Neuronal stem cell (in vitro differentiated cells): ENCODE measurements around the gene MED16.
A peak's percentile ranks its signal among the peaks of the same experiment; 100 is the strongest.

Source experiments
- DNase-seq: peaks from one replicate; pipeline ENCODE4 v3.0.0-alpha.2; 2013; ENCODE audit warnings: low spot score
- H2AFZ ChIP-seq: one replicate; pipeline ENCODE4 v1.6.1; 2013; ENCODE audit warnings: mild to moderate bottlenecking, low read length, inconsistent platforms
- H2AK5ac ChIP-seq: 2 replicates; pipeline ENCODE4 v1.6.1; 2013; ENCODE audit warnings: low read depth, mild to moderate bottlenecking, inconsistent platforms, low read length, moderate library complexity, mixed read lengths
- H2BK120ac ChIP-seq: 2 replicates; pipeline ENCODE4 v1.6.1; 2013; ENCODE audit warnings: low read depth, mild to moderate bottlenecking, inconsistent platforms, low read length, moderate library complexity, mixed read lengths
- H2BK12ac ChIP-seq: one replicate; pipeline ENCODE4 v1.6.1; 2013; ENCODE audit warnings: low read length, inconsistent platforms
- H2BK15ac ChIP-seq: 2 replicates; pipeline ENCODE4 v1.6.1; 2013; ENCODE audit warnings: mild to moderate bottlenecking, low read length, inconsistent platforms, mixed read lengths
- H2BK5ac ChIP-seq: one replicate; pipeline ENCODE4 v1.6.1; 2013; ENCODE audit warnings: inconsistent platforms, mild to moderate bottlenecking, low read length, moderate library complexity
- H3K14ac ChIP-seq: one replicate; pipeline ENCODE4 v1.6.1; 2013; ENCODE audit warnings: low read length, inconsistent platforms
- H3K18ac ChIP-seq: 2 replicates; pipeline ENCODE4 v1.6.1; 2013; ENCODE audit warnings: low read length, inconsistent platforms
- H3K23ac ChIP-seq: 2 replicates; pipeline ENCODE4 v1.6.1; 2013; ENCODE audit warnings: low read depth, mild to moderate bottlenecking, mixed read lengths, low read length, inconsistent platforms; ENCODE audit not compliant: poor library complexity
- H3K27ac ChIP-seq: replicated peaks from 3 replicates; pipeline ENCODE4 v1.5.1; 2013; ENCODE audit warnings: low read length, inconsistent platforms
- H3K27me3 ChIP-seq, 3 experiments: 2 replicates each; pipeline ENCODE4 v1.6.1; 2013; ENCODE audit warnings: low read length in 3 of 3, mild to moderate bottlenecking in 2 of 3, inconsistent platforms in 1 of 3, low read depth in 1 of 3, mixed read lengths in 1 of 3, moderate library complexity in 1 of 3; ENCODE audit not compliant: control insufficient read depth in 3 of 3, insufficient read depth in 3 of 3
- H3K36me3 ChIP-seq, 2 donors: replicated peaks in 1 of 2; 2 replicates each; pipeline ENCODE4 v1.6.1; 2013; ENCODE audit warnings: low read length in 2 of 2; ENCODE audit not compliant: control insufficient read depth in 2 of 2, insufficient read depth in 2 of 2
- H3K4ac ChIP-seq: 2 replicates; pipeline ENCODE4 v1.6.1; 2013; ENCODE audit warnings: inconsistent platforms, mild to moderate bottlenecking, low read length, moderate library complexity
- H3K4me1 ChIP-seq, 2 donors: 1 replicate in 1 of 2; 2 replicates in 1 of 2; pipeline ENCODE4 v1.6.1; 2013; ENCODE audit warnings: low read length in 2 of 2, low read depth in 1 of 2; ENCODE audit not compliant: control insufficient read depth in 2 of 2, insufficient read depth in 1 of 2
- H3K4me2 ChIP-seq: one replicate; pipeline ENCODE4 v1.6.1; 2013; ENCODE audit warnings: mild to moderate bottlenecking, low read length, inconsistent platforms; ENCODE audit not compliant: insufficient read depth, poor library complexity, severe bottlenecking
- H3K4me3 ChIP-seq, 2 donors: 2 replicates each; pipeline ENCODE4 v1.5.1; 2013; ENCODE audit warnings: low read length in 2 of 2, mild to moderate bottlenecking in 2 of 2, inconsistent platforms in 1 of 2, moderate library complexity in 1 of 2
- H3K79me1 ChIP-seq: one replicate; pipeline ENCODE4 v1.6.1; 2013; ENCODE audit warnings: low read depth, mild to moderate bottlenecking, inconsistent platforms, low read length, moderate library complexity
- H3K9ac ChIP-seq: one replicate; pipeline ENCODE4 v1.6.1; 2013; ENCODE audit warnings: mild to moderate bottlenecking, low read depth, low read length, inconsistent platforms; ENCODE audit not compliant: poor library complexity
- H3K9me3 ChIP-seq, 2 donors: replicated peaks in 1 of 2; 2 replicates each; pipeline versions ENCODE3 to v1.6.1; 2013; ENCODE audit warnings: low read length in 2 of 2, mild to moderate bottlenecking in 2 of 2, inconsistent platforms in 1 of 2, low read depth in 1 of 2, mixed read lengths in 1 of 2, moderate library complexity in 1 of 2; ENCODE audit not compliant: control insufficient read depth in 2 of 2, insufficient read depth in 1 of 2
- H4K8ac ChIP-seq: one replicate; pipeline ENCODE4 v1.6.1; 2013; ENCODE audit warnings: low read depth, mild to moderate bottlenecking, inconsistent platforms, low read length, moderate library complexity
- H4K91ac ChIP-seq: one replicate; pipeline ENCODE4 v1.6.1; 2013; ENCODE audit warnings: low read length, low read depth, mild to moderate bottlenecking, inconsistent platforms; ENCODE audit not compliant: poor library complexity
- WGBS, 2 donors: extraction: QIAGEN DNeasy Blood & Tissue Kit; methylation state at CpG; one replicate each; pipeline ENCODE4 v1.1.7; 2013; ENCODE audit warnings: missing lambda C conversion rate in 2 of 2, mixed read lengths in 1 of 2; ENCODE audit not compliant: insufficient read length in 2 of 2, insufficient replicate concordance in 1 of 2; ENCODE audit errors: extremely low coverage in 2 of 2; 5-methylcytosine and 5-hydroxymethylcytosine counted together

Gene MED16

DNA sequence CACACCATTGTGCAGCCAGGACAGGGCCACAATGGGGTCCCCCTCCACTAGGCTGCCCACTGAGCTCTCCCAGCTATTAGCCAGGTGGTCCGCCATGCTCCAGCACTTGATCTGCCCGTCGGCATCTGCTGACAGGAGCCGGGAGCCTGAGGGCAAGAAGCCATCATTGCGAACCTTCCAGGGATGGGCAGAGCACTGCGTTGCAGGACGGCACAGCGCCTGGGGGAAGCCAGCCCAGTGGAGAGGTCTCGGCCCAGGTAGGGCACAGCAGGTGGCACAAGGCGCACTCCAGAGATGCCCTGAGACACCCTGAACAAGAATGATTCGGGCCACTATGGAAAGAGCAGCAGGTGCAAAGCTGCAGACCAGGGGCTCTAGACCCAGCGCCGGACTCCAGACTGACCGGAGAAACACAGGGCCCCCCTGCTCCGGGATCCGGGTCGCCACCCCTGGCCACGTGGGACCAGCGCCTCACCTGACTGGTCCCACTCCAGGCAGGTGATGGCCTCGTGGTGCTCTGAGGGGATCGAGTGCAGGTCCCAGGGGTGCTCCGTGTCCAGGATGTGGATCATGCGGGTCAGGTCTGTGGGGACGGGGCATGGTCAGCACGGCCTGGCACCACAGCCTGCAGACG is 3.2 kb downstream of the MED16 start:
- no peak overlapping the region for H3K4ac ChIP-seq
- WGBS, 2 donors: no CpG with 5 or more reads among the region's 26 CpGs
- no peak overlapping the region for H2BK120ac ChIP-seq
- H3K14ac ChIP-seq: no peak overlapping the region
- peaks cover 16% of the 10 kb centered on the region for H3K79me1 ChIP-seq
- no peak overlapping the region for H3K27ac ChIP-seq
- H3K4me2 ChIP-seq: no peak overlapping the region
- H2BK5ac ChIP-seq: peak overlapping the region; percentile 53
- no peak overlapping the region for H2BK15ac ChIP-seq
- no peak overlapping the region for H3K4me3 ChIP-seq
- DNase-seq: no peak
- peak overlapping the region; percentile 74 for H2AK5ac ChIP-seq
- H3K4me1 ChIP-seq: no peaks in the 10 kb centered on the region
- H3K9ac ChIP-seq: no peak overlapping the region
- no peak overlapping the region for H2AFZ ChIP-seq
- H4K8ac ChIP-seq: no peak overlapping the region
- H4K91ac ChIP-seq: no peak overlapping the region
- H3K18ac ChIP-seq: no peak overlapping the region
- H3K27me3 ChIP-seq: no peaks in the 10 kb centered on the region
- H3K36me3 ChIP-seq: peaks cover 31 to 60% of the 10 kb centered on the region in 2 donors
- no peak overlapping the region for H3K23ac ChIP-seq
- H2BK12ac ChIP-seq: no peak overlapping the region
- H3K9me3 ChIP-seq: peaks cover 0 to 2% of the 10 kb centered on the region in 2 donors

DNA sequence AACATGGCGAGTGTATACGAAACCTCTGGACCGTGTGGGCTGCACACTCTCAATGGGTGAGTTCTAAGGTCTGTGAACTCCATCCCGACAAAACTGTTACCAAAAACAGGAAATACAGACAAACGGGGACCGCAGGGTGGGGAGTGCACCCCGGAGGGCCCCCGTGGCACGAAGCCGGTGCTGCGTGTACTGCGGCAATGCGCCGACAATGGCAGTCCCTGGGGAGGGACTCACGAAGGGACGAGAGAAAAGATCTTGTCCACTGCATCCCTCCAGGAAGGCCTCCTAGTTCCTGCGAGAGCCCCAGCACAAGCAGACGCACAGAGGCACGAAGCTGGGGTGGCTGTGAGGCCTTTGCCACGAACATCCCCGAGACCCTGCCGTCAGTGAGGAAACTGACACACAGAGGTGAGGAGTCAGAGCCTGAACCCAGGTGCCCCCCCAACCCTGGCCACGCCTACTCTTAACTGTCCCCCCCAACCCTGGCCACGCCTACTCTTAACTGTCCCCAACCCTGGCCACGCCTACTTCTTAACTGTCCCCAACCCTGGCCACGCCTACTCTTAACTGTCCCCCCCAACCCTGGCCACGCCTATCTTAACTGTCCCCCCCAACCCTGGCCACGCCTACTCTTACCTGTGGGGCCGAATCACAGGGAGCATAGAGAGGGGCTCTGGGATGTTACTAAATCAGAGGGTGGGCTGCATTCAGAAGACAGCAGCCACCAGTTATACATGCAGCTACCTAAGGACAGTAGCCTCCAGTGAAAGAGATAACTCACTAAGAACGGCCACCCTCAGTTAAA is 4.2 kb downstream of the MED16 start:
- Histone ChIP-seq H2BK12ac (no peak overlapping the region), H2BK120ac (no peak overlapping the region), H2AK5ac (no peak overlapping the region), H3K4me3 (no peak overlapping the region), H3K9ac (peak overlapping the region; percentile 21), H3K23ac (no peak overlapping the region), H3K36me3 (peaks cover 33 to 70% of the 10 kb centered on the region in 2 donors), H4K8ac (no peak overlapping the region), H3K4me1 (no peaks in the 10 kb centered on the region), H3K4ac (no peak overlapping the region), H4K91ac (no peak overlapping the region), H3K9me3 (peaks cover 0 to 2% of the 10 kb centered on the region in 2 donors), H2BK15ac (no peak overlapping the region), H2AFZ (no peak overlapping the region), H2BK5ac (peak overlapping the region; percentile 53), H3K4me2 (no peak overlapping the region), H3K79me1 (peaks cover 16% of the 10 kb centered on the region), H3K27me3 (no peaks in the 10 kb centered on the region), H3K18ac (no peak overlapping the region), H3K27ac (no peak overlapping the region), H3K14ac (no peak overlapping the region)
- WGBS, 2 donors: no CpG with 5 or more reads among the region's 30 CpGs
- DNase-seq: no peak

DNA sequence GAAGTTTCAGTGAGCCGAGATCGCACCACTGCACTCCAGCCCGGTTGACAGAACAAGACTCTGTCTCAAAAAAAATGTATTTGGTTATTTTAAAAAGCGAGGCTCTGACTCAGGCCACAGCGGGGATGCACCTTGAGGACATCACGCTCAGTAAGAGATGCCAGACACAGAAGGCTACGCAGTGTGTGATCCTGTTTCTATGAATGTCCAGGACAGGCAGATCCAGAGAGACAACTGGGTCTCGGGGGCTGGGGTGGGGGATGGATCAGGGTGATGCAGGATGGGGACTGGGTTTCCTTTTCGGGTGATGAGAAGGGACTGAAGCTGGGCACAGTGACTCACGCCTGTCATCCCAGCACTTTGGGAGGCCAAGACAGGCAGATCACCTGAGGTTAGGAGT is 5.4 kb downstream of the MED16 start:
- H3K79me1 ChIP-seq: peaks cover 19% of the 10 kb centered on the region
- no peak overlapping the region for H3K27ac ChIP-seq
- H2BK15ac ChIP-seq: no peak overlapping the region
- H3K23ac ChIP-seq: no peak overlapping the region
- peaks cover 0 to 2% of the 10 kb centered on the region in 2 donors for H3K9me3 ChIP-seq
- H3K14ac ChIP-seq: no peak overlapping the region
- no peak overlapping the region for H3K9ac ChIP-seq
- H3K4me1 ChIP-seq: no peaks in the 10 kb centered on the region
- H2BK5ac ChIP-seq: no peak overlapping the region
- no peak overlapping the region for H2AK5ac ChIP-seq
- H4K8ac ChIP-seq: no peak overlapping the region
- H4K91ac ChIP-seq: no peak overlapping the region
- no peak overlapping the region for H3K4me2 ChIP-seq
- H2AFZ ChIP-seq: no peak overlapping the region
- no peak overlapping the region for H3K18ac ChIP-seq
- no peak overlapping the region for H2BK12ac ChIP-seq
- no peaks in the 10 kb centered on the region for H3K27me3 ChIP-seq
- no peak overlapping the region for H3K4ac ChIP-seq
- no peak overlapping the region for H3K4me3 ChIP-seq
- H2BK120ac ChIP-seq: no peak overlapping the region
- WGBS, 2 donors: no CpG with 5 or more reads among the region's 10 CpGs
- peaks cover 43 to 80% of the 10 kb centered on the region in 2 donors for H3K36me3 ChIP-seq
- no peak for DNase-seq

DNA sequence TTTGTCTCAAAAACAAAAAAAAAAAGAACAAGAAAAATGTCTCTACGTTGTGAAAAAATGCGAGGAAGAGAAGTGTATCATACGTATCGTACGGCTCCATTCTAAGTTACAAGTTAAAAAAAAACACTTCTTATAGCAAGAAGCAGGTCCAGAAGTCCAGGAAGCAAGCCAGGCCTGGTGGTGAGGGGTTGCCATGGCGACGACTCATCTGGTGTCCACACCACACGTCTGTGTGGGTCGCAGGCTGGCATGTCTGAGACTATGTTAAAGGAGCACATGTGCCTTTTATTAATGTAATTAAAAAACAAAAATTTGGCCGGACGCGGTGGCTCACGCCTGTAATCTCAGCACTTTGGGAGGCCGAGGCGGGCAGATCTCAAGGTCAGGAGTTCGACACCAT is 5.9 kb downstream of the MED16 start:
- Histone ChIP-seq H3K4me3 (no peak overlapping the region), H3K36me3 (peaks cover 48 to 86% of the 10 kb centered on the region in 2 donors)
- no CpG with 5 or more reads among the region's 16 CpGs for WGBS, 2 donors

More for the DNA sequence above, 5.9 kb downstream of the MED16 start:
- H3K9ac ChIP-seq: no peak overlapping the region
- peaks cover 0 to 2% of the 10 kb centered on the region in 2 donors for H3K9me3 ChIP-seq
- H3K4me2 ChIP-seq: no peak overlapping the region
- H3K4ac ChIP-seq: no peak overlapping the region
- DNase-seq: no peak
- no peak overlapping the region for H3K18ac ChIP-seq
- H3K23ac ChIP-seq: no peak overlapping the region
- H3K14ac ChIP-seq: no peak overlapping the region
- no peak overlapping the region for H3K27ac ChIP-seq
- no peak overlapping the region for H2BK15ac ChIP-seq
- no peak overlapping the region for H2AK5ac ChIP-seq
- H2BK5ac ChIP-seq: no peak overlapping the region
- H2BK120ac ChIP-seq: no peak overlapping the region
- H4K91ac ChIP-seq: no peak overlapping the region
- no peak overlapping the region for H2BK12ac ChIP-seq
- H2AFZ ChIP-seq: no peak overlapping the region
- H3K79me1 ChIP-seq: peaks cover 19% of the 10 kb centered on the region
- no peaks in the 10 kb centered on the region for H3K4me1 ChIP-seq
- H3K27me3 ChIP-seq: no peaks in the 10 kb centered on the region
- no peak overlapping the region for H4K8ac ChIP-seq
